Astrocyte (in vitro differentiated cells and primary cell): ENCODE results near the gene COMMD10. TPM values are rescaled to one million over a fixed set of nuclear protein-coding genes. Genes with fewer than 3 reads are reported as not detected.
"Not testable (repeated sequence)": the region's sequence is repeated elsewhere in the genome, so short reads cannot be mapped to it uniquely, and the experiment has no call there.

Experiments used
- DNase-seq: peaks from one replicate; pipeline ENCODE4 v3.0.0-alpha.2; 2010; ENCODE audit warnings: low read depth
- FAIRE-seq: peaks from 2 replicates; lab custom pipeline; 2011; peaks lifted over from hg19 to GRCh38; lab: Jason Lieb, UNC
- H2AFZ ChIP-seq: 2 replicates; pipeline ENCODE4 v1.6.0; 2012; ENCODE audit warnings: low read depth, low read length, inconsistent platforms
- H3K27ac ChIP-seq: 2 replicates; pipeline ENCODE4 v1.5.1; 2011; ENCODE audit warnings: low read depth, low read length, inconsistent platforms
- H3K27me3 ChIP-seq: 2 replicates; pipeline ENCODE4 v1.6.0; 2011; ENCODE audit warnings: low read length, inconsistent platforms; ENCODE audit not compliant: insufficient read depth
- H3K36me3 ChIP-seq: 2 replicates; pipeline ENCODE4 v1.5.1; 2011; ENCODE audit warnings: low read length, inconsistent platforms; ENCODE audit not compliant: insufficient read depth
- H3K4me1 ChIP-seq: 2 replicates; pipeline ENCODE4 v1.5.1; 2011; ENCODE audit warnings: low read length, inconsistent platforms; ENCODE audit not compliant: insufficient read depth
- H3K4me2 ChIP-seq: 2 replicates; pipeline ENCODE4 v1.6.0; 2012; ENCODE audit warnings: low read length, inconsistent platforms
- H3K4me3 ChIP-seq: 2 replicates; pipeline ENCODE4 v1.5.1; 2011; ENCODE audit warnings: low read depth, mild to moderate bottlenecking, low read length, inconsistent platforms; ENCODE audit not compliant: insufficient read depth
- H3K79me2 ChIP-seq: 2 replicates; pipeline ENCODE4 v1.6.0; 2012; ENCODE audit warnings: mild to moderate bottlenecking, low read length, inconsistent platforms; ENCODE audit not compliant: insufficient read depth
- H3K9ac ChIP-seq: 2 replicates; pipeline ENCODE4 v1.6.0; 2012; ENCODE audit warnings: mild to moderate bottlenecking, low read length, inconsistent platforms
- H3K9me3 ChIP-seq: 2 replicates; pipeline ENCODE4 v1.5.1; 2012; ENCODE audit warnings: low read depth, mild to moderate bottlenecking, low read length, inconsistent platforms; ENCODE audit not compliant: insufficient read depth
- H4K20me1 ChIP-seq: 2 replicates; pipeline ENCODE4 v1.6.0; 2012; ENCODE audit warnings: low read length, inconsistent platforms; ENCODE audit not compliant: insufficient read depth
- H3K27ac Mint-ChIP-seq: one replicate; pipeline ENCODE4 v1.8.0; 2021; ENCODE audit warnings: mild to moderate bottlenecking, mixed read lengths; ENCODE audit not compliant: unreplicated experiment
- H3K27me3 Mint-ChIP-seq: one replicate; pipeline ENCODE4 v1.8.0; 2021; ENCODE audit warnings: low read depth, mixed read lengths; ENCODE audit not compliant: unreplicated experiment
- H3K36me3 Mint-ChIP-seq: one replicate; pipeline ENCODE4 v1.8.0; 2021; ENCODE audit warnings: low read depth, mixed read lengths; ENCODE audit not compliant: unreplicated experiment
- H3K4me1 Mint-ChIP-seq: one replicate; pipeline ENCODE4 v1.8.0; 2021; ENCODE audit warnings: low read depth, mixed read lengths; ENCODE audit not compliant: unreplicated experiment
- H3K4me3 Mint-ChIP-seq: one replicate; pipeline ENCODE4 v1.8.0; 2021; ENCODE audit warnings: mild to moderate bottlenecking, moderate library complexity, mixed read lengths; ENCODE audit not compliant: unreplicated experiment
- H3K9me3 Mint-ChIP-seq: one replicate; pipeline ENCODE4 v1.8.0; 2021; ENCODE audit warnings: mild to moderate bottlenecking, mixed read lengths; ENCODE audit not compliant: unreplicated experiment
- CTCF ChIP-seq: IDR thresholded peaks from 2 replicates; pipeline ENCODE4 v1.5.1; 2011; ENCODE audit warnings: low read depth, mild to moderate bottlenecking, inconsistent platforms, low read length, moderate library complexity; ENCODE audit not compliant: insufficient read depth
- EZH2 ChIP-seq: IDR thresholded peaks from 2 replicates; pipeline ENCODE4 v1.6.1; 2012; ENCODE audit warnings: mild to moderate bottlenecking, low read length, inconsistent platforms; ENCODE audit not compliant: insufficient read depth
- total RNA-seq: library from RNA; stranded (reverse); gene quantifications from 2 replicates; pipeline ENCODE4 v1.2.1, GENCODE V29; 2021

The COMMD10 gene
- total RNA-seq, 1 donor from 2014 or later: 18.1 TPM

DNA sequence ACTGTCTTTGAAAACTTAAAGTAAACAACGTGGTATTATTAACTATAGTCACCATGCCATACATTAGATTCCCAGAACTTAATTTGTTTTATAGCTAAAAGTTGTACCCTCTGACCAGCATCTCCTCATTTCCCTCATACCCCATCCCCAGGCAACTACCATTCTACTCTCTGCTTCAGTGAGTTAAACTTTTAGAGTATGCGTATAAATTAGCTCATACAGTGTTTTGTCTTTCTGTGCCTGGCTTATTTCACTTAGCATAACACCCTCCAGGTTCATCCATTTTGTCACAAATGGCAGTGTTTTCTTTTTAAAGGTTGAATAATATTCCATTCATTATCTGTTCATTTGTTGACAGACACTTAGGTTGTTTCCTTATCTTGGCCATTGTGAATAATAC lies 14.2 kb downstream of the COMMD10 start:
- Histone ChIP-seq H3K36me3 (no peaks in the 10 kb centered on the region), H3K27me3 (no peaks in the 10 kb centered on the region), H3K4me1 (no peaks in the 10 kb centered on the region), H4K20me1 (no peaks in the 10 kb centered on the region), H3K27ac (no peak overlapping the region), H3K4me2 (no peak overlapping the region), H3K9me3 (no peaks in the 10 kb centered on the region), H3K9ac (no peak overlapping the region), H3K79me2 (no peaks in the 10 kb centered on the region), H3K4me3 (no peak overlapping the region), H2AFZ (no peak overlapping the region)
- Mint-ChIP-seq H3K27ac (no peak overlapping the region), H3K4me3 (no peak overlapping the region), H3K36me3 (peaks cover 14% of the 10 kb centered on the region), H3K9me3 (peaks cover 8% of the 10 kb centered on the region), H3K4me1 (peaks cover 2% of the 10 kb centered on the region), H3K27me3 (no peaks in the 10 kb centered on the region)
- FAIRE-seq (no peak), DNase-seq (no peak)
- TF ChIP-seq EZH2: no peak
- no peak for TF ChIP-seq CTCF

DNA sequence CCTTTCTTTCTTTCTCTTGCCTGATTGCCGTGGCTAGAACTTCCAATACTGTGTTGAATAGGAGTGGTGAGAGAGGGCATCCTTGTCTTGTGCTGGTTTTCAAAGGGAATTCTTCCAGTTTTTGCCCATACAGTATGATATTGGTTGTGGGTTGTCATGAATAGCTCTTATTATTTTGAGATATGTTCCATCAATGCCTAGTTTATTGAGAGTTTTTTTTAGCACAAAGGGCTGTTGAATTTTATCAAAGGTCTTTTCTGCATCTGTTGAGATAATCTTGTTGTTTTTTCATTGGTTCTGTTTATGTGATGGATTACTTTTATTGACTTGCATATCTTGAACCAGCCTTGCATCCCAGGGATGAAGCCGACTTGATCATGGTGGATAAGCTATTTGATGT lies 20.1 kb downstream of the COMMD10 start:
- H3K9me3 ChIP-seq, H3K36me3 ChIP-seq, H3K27ac ChIP-seq, H3K27ac Mint-ChIP-seq, H3K27me3 Mint-ChIP-seq, FAIRE-seq, H3K4me3 ChIP-seq, H4K20me1 ChIP-seq, DNase-seq, H2AFZ ChIP-seq, H3K79me2 ChIP-seq, H3K4me2 ChIP-seq, H3K9ac ChIP-seq, H3K4me1 Mint-ChIP-seq, H3K4me3 Mint-ChIP-seq, H3K4me1 ChIP-seq, H3K27me3 ChIP-seq: not testable (repeated sequence)
- Mint-ChIP-seq H3K36me3 (peaks cover 22% of the 10 kb centered on the region), H3K9me3 (peaks cover 12% of the 10 kb centered on the region)

- no peak overlapping the region for H2AFZ ChIP-seq
- H3K9me3 ChIP-seq: no peaks in the 10 kb centered on the region
- H3K27me3 ChIP-seq: no peaks in the 10 kb centered on the region
- no peak overlapping the region for H3K9ac ChIP-seq
- no peak overlapping the region for H3K4me2 ChIP-seq
- H3K4me1 Mint-ChIP-seq: no peaks in the 10 kb centered on the region
- H3K4me3 Mint-ChIP-seq: no peak overlapping the region
- DNase-seq (no peak), FAIRE-seq (no peak)
- no peak overlapping the region for H3K27ac ChIP-seq
- peaks cover 15% of the 10 kb centered on the region for H3K36me3 Mint-ChIP-seq
- H3K27ac Mint-ChIP-seq: no peak overlapping the region
- TF ChIP-seq EZH2 (no peak), CTCF (no peak)
- no peaks in the 10 kb centered on the region for H3K27me3 Mint-ChIP-seq
- no peaks in the 10 kb centered on the region for H4K20me1 ChIP-seq
- H3K9me3 Mint-ChIP-seq: peaks cover 11% of the 10 kb centered on the region
- no peak overlapping the region for H3K4me3 ChIP-seq
- peaks cover 8% of the 10 kb centered on the region for H3K79me2 ChIP-seq
- H3K36me3 ChIP-seq: peaks cover 3% of the 10 kb centered on the region
- no peaks in the 10 kb centered on the region for H3K4me1 ChIP-seq
Observed at GRCh38 chr5:116115163-116115562, 30.3 kb downstream of the COMMD10 start.
